ENCODE measurements around the gene CYB5A.

Gene CYB5A

DNA sequence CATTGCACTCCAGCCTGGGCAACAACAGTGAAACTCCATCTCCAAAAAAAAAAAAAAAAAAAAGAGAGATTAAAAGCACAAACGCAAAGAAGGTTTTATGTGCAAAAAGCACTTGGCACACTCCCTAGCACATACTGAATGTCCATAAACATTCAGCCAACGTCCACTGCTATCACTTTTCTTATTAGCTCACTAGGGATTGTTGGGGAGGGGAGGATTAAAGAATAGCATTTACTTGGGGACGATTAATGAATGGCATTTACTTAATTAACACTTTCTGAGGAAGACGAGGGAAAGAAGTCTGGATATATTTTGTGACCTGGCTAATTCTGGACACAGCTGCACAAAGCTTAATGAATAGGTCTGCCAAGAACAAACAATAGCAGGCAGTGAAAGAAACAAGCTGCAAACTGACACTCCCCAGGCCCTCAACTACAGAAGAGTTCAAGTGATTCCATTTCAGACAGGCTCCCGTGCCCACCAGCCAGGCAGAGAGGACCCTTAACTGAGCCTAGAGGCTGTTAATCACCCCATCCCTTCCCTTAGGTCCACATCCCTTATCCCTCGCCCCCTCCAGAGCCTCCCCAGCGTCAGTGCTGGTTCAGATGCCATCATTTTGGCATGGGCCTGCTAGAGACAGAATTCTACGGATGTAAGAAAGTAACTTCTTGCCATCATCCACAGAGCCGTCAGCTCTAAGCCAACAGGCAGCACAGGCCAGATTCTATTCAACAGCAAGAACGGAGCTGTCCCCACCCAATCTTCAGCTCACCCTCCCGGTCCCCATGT, 7.4 kb downstream of the CYB5A start:
- POLR2A ChIA-PET, result no interaction called here
- no peaks in the 10 kb centered on the region for H3K9me3 ChIP-seq (ENCODE audit: control insufficient read depth, insufficient read depth, low read depth, low read length)
- no peaks in the 10 kb centered on the region for H3K4me1 ChIP-seq (ENCODE audit: control insufficient read depth, insufficient read depth, low read length)
- TF ChIP-seq, protein P1, sequence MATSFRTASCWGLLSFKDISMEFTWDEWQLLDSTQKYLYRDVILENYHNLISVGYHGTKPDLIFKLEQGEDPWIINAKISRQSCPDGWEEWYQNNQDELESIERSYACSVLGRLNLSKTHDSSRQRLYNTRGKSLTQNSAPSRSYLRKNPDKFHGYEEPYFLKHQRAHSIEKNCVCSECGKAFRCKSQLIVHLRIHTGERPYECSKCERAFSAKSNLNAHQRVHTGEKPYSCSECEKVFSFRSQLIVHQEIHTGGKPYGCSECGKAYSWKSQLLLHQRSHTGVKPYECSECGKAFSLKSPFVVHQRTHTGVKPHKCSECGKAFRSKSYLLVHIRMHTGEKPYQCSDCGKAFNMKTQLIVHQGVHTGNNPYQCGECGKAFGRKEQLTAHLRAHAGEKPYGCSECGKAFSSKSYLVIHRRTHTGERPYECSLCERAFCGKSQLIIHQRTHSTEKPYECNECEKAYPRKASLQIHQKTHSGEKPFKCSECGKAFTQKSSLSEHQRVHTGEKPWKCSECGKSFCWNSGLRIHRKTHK (tag by site-specific recombination; IDR thresholded peaks at IDR 0.05), result no peak
- TF ChIP-seq ZNF2 (tag by site-specific recombination; IDR thresholded peaks at IDR 0.05) (no peak), KLF10 (tag by site-specific recombination; IDR thresholded peaks at IDR 0.05) (no peak), ZNF785 (tag by site-specific recombination; IDR thresholded peaks at IDR 0.05) (no peak), SCRT1 (tag by site-specific recombination; IDR thresholded peaks at IDR 0.05; ENCODE audit: borderline replicate concordance) (no peak), ZNF223 (tag by site-specific recombination; IDR thresholded peaks at IDR 0.05) (no peak)
- TF ChIP-seq, protein P2, sequence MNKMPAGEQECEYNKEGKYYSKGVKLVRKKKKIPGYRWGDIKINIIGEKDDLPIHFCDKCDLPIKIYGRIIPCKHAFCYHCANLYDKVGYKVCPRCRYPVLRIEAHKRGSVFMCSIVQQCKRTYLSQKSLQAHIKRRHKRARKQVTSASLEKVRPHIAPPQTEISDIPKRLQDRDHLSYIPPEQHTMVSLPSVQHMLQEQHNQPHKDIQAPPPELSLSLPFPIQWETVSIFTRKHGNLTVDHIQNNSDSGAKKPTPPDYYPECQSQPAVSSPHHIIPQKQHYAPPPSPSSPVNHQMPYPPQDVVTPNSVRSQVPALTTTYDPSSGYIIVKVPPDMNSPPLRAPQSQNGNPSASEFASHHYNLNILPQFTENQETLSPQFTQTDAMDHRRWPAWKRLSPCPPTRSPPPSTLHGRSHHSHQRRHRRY (tag by site-specific recombination; IDR thresholded peaks at IDR 0.05), result no peak
- H3K4me3 ChIP-seq (ENCODE audit: low read depth, low read length), result no peak overlapping the region
- no peaks in the 10 kb centered on the region for H3K36me3 ChIP-seq (ENCODE audit: control insufficient read depth in 2 of 2, insufficient read depth in 1 of 2, low read length in 2 of 2)
- no peak overlapping the region for H3K27ac ChIP-seq (ENCODE audit: extremely low read depth, low read depth, low read length)
- CTCF ChIA-PET, result interaction anchor here (1.5 kb wide), 1 partner anchor 58 kb away, joined by 5 read pairs; no protein-coding TSS in a partner anchor

DNA sequence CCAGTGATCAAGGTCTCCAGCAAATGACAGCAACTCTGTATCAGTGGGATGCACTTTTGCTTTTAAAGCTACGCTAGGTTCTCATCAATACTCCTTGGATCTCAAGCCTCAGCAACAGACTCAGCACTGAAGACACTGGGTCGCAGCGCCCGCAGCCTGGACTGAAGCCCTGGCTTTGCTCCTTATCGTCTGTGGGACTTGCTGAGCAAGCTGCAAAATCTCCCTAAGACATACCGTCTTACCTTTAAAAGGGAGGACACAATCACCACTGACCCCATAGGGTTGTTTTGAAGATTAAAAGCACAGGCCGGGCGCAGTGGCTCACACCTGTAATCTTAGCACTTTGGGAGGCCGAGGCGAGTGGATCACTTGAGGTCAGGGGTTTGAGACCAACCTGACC, 8.1 kb downstream of the CYB5A start:
- ChIA-PET POLR2A (no interaction called here), CTCF (interaction anchor here (0.5 kb wide), 1 partner anchor 53 kb away, joined by 4 read pairs; no protein-coding TSS in a partner anchor)
- no peak overlapping the region for H3K4me3 ChIP-seq (ENCODE audit: low read depth, low read length)
- H3K9me3 ChIP-seq (ENCODE audit: control insufficient read depth, insufficient read depth, low read depth, low read length), result no peaks in the 10 kb centered on the region
- TF ChIP-seq, protein P3, sequence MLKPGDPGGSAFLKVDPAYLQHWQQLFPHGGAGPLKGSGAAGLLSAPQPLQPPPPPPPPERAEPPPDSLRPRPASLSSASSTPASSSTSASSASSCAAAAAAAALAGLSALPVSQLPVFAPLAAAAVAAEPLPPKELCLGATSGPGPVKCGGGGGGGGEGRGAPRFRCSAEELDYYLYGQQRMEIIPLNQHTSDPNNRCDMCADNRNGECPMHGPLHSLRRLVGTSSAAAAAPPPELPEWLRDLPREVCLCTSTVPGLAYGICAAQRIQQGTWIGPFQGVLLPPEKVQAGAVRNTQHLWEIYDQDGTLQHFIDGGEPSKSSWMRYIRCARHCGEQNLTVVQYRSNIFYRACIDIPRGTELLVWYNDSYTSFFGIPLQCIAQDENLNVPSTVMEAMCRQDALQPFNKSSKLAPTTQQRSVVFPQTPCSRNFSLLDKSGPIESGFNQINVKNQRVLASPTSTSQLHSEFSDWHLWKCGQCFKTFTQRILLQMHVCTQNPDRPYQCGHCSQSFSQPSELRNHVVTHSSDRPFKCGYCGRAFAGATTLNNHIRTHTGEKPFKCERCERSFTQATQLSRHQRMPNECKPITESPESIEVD (tag by site-specific recombination; IDR thresholded peaks at IDR 0.05), result no peak
- TF ChIP-seq ZNF223 (tag by site-specific recombination; IDR thresholded peaks at IDR 0.05) (no peak), ZNF138 (tag by site-specific recombination; IDR thresholded peaks at IDR 0.05; ENCODE audit: borderline replicate concordance) (no peak), GLIS2 (tag by site-specific recombination; IDR thresholded peaks at IDR 0.05) (no peak)
- TF ChIP-seq, protein P4, sequence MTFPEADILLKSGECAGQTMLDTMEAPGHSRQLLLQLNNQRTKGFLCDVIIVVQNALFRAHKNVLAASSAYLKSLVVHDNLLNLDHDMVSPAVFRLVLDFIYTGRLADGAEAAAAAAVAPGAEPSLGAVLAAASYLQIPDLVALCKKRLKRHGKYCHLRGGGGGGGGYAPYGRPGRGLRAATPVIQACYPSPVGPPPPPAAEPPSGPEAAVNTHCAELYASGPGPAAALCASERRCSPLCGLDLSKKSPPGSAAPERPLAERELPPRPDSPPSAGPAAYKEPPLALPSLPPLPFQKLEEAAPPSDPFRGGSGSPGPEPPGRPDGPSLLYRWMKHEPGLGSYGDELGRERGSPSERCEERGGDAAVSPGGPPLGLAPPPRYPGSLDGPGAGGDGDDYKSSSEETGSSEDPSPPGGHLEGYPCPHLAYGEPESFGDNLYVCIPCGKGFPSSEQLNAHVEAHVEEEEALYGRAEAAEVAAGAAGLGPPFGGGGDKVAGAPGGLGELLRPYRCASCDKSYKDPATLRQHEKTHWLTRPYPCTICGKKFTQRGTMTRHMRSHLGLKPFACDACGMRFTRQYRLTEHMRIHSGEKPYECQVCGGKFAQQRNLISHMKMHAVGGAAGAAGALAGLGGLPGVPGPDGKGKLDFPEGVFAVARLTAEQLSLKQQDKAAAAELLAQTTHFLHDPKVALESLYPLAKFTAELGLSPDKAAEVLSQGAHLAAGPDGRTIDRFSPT (tag by site-specific recombination; IDR thresholded peaks at IDR 0.05), result no peak
- TF ChIP-seq, protein P5, sequence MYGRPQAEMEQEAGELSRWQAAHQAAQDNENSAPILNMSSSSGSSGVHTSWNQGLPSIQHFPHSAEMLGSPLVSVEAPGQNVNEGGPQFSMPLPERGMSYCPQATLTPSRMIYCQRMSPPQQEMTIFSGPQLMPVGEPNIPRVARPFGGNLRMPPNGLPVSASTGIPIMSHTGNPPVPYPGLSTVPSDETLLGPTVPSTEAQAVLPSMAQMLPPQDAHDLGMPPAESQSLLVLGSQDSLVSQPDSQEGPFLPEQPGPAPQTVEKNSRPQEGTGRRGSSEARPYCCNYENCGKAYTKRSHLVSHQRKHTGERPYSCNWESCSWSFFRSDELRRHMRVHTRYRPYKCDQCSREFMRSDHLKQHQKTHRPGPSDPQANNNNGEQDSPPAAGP (tag by site-specific recombination; IDR thresholded peaks at IDR 0.05), result no peak
- TF ChIP-seq, protein P6, sequence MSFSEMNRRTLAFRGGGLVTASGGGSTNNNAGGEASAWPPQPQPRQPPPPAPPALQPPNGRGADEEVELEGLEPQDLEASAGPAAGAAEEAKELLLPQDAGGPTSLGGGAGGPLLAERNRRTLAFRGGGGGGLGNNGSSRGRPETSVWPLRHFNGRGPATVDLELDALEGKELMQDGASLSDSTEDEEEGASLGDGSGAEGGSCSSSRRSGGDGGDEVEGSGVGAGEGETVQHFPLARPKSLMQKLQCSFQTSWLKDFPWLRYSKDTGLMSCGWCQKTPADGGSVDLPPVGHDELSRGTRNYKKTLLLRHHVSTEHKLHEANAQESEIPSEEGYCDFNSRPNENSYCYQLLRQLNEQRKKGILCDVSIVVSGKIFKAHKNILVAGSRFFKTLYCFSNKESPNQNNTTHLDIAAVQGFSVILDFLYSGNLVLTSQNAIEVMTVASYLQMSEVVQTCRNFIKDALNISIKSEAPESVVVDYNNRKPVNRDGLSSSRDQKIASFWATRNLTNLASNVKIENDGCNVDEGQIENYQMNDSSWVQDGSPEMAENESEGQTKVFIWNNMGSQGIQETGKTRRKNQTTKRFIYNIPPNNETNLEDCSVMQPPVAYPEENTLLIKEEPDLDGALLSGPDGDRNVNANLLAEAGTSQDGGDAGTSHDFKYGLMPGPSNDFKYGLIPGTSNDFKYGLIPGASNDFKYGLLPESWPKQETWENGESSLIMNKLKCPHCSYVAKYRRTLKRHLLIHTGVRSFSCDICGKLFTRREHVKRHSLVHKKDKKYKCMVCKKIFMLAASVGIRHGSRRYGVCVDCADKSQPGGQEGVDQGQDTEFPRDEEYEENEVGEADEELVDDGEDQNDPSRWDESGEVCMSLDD (tag by site-specific recombination; IDR thresholded peaks at IDR 0.05), result no peak
- no peaks in the 10 kb centered on the region for H3K36me3 ChIP-seq (ENCODE audit: control insufficient read depth in 2 of 2, insufficient read depth in 1 of 2, low read length in 2 of 2)
- H3K27ac ChIP-seq (ENCODE audit: extremely low read depth, low read depth, low read length), result no peak overlapping the region
- H3K4me1 ChIP-seq (ENCODE audit: control insufficient read depth, insufficient read depth, low read length), result no peaks in the 10 kb centered on the region

Measured in HEK293 (cell line).